SH-SY5Y (cell line): ENCODE measurements around the gene GUCY2D.

Experiments used
- GATA2 ChIP-seq: IDR thresholded peaks from 2 replicates; pipeline ENCODE4 v1.6.1; 2011; ENCODE audit warnings: mild to moderate bottlenecking, low read depth, low read length
- GATA3 ChIP-seq: IDR thresholded peaks from 2 replicates; pipeline ENCODE4 v1.6.1; 2011; ENCODE audit warnings: low read depth, mild to moderate bottlenecking, low read length, moderate library complexity

GUCY2D gene

DNA sequence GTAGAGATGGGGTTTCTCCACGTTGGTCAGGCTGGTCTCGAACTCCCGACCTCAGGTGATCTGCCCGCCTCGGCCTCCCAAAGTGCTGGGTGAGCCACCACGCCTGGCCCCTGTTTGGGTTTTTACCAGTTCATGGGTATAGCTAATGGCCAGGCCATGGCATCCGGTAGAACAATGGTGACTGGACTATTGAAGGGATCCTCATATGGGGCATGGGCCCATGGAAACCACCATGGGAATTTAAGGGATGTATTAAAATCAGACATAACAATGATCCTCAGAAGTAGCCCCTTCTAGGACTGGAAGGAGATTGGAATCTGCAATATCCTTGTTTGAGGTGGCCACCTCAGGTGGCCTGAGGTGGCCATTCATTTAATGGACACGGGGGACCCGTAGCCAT, 17.5 kb upstream of the GUCY2D start:
- TF ChIP-seq GATA2: no peak
- TF ChIP-seq GATA3: no peak

DNA sequence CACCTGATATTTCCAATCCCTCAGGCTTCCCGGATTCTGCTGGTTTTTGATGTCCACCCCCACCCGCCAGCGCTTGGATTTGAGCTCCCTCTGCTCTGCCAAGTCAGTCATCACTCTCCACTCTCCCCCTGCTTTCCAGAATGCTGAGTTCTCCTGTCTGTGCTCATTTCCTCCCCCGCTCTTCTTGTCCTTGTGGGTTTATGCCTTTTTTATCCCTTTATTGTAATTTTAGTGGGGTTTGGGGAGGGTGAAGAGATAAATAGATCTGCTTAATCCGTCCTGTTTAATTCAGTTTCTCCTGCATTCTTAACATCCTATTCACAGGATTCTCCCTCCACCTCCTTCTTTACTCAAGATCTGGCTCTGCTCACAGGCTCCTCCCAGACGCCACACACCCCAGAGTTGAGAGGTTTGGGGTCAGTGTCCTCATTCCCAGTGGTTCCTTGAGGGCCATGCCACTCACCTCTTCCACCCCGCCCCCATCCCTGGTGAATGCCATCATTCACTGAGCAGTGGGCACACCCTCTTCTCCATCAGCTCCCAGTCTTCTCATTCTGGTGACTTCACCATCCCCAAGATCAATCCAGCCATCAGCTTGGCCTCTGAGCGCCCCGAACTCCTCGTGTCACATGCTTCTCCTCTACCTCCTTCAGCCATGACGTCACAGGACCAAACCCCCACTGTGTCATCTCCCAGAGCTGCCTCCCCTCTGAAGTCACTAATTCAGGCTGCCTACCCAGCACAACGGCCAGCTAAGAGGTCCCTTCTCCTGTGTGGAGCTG, 15.1 kb upstream of the GUCY2D start:
- TF ChIP-seq GATA2 (no peak), GATA3 (no peak)

DNA sequence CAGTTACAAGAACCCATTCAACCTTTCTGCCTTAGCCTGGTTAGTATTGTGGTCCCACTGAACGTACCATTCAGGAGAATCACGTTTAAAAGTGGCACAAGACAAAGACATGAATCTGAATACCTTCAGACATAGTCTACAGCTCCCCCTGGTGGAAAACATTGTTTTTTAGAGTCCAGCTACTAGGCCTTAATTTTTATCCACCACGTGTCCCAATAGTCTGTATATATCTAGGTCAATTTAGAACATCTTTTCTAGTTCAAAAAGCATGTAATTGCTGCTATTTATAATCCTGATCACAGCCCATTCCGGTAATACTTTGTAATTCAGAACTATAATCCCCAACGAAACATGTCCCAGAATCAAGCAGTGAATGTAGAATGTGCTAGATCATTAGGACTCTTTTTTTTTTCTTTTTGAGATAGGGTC, 13.7 kb upstream of the GUCY2D start:
- TF ChIP-seq GATA2: no peak
- TF ChIP-seq GATA3: no peak

DNA sequence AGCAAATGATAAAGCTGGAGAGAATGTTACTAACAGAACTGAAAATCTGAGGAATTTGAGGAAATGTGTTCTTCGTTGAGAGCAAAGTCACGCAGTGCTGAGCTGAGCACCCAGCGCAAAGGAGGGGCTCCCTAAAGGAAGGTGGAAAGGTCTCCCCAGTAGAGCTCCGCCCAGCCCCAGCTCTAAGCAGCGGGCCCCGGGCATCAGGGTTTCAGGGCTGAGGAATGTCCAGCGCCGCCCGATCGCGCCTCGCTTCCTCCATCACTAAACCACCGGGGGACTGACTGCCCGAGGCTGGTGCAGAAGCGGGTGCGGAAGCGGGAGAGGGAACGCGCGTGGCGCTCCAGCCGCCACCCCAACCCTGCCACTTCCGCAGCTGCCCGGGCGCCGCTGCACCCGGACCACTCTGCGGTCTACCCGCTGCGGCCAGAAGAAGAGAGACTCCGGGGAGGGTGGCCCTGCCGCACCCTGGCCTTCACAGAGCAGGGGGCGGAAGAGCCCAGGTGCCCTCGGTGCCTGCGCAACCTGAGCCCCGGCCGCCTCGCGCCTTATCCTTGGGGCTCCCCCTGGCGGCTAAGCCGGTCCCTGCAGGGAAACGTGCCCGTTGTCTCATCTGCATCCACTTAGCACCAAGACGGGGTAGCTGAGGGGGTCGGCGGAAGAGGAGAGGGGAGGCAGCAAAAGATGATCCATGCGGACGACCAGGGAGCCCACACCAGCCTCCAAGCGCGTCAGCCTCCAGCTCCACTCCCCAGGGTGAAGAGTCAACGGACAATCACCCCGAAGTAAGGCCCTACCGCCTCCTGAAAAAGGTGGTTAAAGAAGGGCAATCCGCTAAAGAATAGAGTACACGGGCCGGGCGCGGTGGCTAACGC, 12.4 kb upstream of the GUCY2D start:
- TF ChIP-seq GATA3 (no peak), GATA2 (no peak)

DNA sequence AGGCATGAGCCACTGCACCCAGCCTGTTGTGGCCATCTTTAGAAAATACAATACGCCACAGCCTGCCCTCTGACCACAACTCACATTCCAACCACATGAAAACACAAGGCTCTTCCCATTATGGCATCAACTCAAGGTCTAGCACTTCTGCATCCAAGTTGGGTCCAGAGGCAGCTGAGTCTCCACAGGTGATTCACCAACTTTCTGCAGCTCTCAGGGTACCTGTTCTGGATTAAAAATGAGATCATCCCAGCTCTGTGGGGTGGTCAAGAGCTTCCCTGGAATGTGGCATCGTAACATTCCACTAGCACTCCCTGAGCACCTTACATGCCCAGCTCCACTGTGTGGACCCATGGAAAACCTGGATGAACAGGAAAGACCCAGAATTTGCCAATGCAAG, 9.9 kb upstream of the GUCY2D start:
- no peak for TF ChIP-seq GATA3
- no peak for TF ChIP-seq GATA2

DNA sequence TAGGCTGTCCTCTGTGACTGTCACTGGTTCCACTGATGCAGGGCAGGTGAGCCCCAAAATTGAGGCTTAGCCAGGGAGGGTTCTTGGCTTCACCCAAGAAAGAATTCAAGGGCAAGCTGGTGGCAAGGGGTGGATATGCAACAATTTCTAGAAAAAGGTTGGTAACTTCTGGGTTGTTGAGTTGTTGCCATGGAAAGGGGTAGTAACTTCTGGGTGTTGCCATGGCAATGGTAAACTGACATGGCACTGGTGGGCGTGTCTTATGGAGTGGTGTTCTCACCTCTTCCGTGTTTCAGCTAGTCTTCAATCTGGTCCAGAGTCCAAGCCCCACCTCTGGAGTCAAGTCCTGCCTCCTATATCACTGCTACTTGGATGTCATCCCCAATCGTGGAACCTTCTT, 9.5 kb upstream of the GUCY2D start:
- no peak for TF ChIP-seq GATA2
- no peak for TF ChIP-seq GATA3

DNA sequence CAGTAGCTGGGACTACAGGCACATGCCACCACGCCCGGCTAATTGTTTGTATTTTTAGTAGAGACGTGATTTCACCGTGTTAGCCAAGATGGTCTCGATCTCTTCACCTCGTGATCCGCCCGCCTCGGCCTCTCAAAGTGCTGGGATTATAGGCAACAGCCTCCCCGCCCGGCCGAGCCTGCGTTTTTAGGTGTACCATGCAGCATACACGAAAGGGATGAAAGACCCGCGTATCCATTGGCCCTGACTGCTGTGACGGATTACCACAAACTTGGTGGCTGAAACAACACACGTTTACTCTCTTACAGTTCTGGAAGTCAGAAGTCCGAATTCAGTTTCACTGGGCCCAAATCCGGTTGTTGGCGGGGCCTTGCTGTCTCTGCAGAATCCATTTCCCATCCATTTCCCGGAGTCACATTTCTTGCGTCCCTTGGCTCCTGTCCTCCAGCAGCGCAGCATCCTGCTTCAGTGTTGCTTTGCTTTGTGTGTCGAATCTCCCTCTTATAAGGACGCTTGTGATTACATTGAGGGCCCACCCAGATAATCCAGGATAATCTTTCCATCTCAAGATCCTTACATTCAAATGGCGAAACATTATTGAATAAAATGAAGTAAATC, 8.3 kb upstream of the GUCY2D start:
- TF ChIP-seq GATA3 (no peak), GATA2 (no peak)

DNA sequence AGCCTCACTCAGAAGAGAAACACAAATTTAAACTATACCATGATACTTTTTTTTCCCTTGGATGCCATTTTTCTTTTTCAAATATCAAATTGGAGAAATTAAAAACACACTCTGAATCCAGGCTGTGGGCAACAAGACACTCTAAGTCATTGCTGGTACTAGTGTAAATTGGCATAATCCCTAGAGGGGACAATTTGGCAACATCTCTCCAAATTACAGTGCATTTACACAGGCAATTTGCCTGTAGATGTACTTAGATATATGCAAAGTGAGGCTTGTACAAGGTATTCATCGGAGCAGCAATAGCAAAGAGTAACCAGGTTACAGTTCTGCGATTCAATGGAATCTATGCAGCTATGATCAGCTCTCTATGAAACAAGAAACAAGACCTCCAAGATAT, 6.7 kb upstream of the GUCY2D start:
- TF ChIP-seq GATA2 (no peak), GATA3 (no peak)

DNA sequence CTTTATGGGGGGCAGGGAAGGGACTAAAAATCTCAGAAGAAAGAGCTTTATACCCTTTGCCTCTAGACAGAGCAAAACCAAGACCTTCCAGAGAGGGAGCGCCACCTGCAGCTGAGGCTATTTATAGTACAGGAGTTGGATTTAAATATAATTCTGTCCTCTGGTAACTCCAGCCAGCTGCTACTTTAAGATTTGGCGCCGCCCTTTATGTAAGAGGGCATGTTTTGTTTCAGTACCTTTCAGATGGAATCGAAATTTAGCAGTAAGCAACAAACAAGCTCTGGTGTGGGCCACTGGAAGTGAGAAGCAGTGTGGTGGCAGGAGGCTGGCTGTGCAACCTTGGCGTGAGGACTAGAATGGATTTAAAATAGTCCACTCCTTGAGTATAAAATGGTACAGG, 5.2 kb upstream of the GUCY2D start:
- TF ChIP-seq GATA2: no peak
- TF ChIP-seq GATA3: no peak

DNA sequence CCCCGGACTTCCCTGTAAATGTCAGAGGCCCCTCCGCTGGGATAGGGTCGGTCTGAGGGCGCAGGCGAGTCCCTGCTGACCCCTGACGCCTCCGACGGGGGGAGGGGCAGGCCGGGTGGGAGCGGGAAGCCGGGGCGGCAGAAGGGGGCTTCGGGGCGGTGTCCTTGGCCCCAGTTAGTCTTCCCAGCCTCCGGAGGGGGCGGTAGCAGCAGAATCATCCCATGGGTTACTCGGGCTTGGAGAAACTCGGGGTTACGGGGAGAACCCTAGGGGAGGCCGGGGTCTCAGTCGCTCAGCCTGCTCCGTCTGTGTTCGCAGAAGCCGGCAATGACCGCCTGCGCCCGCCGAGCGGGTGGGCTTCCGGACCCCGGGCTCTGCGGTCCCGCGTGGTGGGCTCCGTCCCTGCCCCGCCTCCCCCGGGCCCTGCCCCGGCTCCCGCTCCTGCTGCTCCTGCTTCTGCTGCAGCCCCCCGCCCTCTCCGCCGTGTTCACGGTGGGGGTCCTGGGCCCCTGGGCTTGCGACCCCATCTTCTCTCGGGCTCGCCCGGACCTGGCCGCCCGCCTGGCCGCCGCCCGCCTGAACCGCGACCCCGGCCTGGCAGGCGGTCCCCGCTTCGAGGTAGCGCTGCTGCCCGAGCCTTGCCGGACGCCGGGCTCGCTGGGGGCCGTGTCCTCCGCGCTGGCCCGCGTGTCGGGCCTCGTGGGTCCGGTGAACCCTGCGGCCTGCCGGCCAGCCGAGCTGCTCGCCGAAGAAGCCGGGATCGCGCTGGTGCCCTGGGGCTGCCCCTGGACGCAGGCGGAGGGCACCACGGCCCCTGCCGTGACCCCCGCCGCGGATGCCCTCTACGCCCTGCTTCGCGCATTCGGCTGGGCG, 542 bp downstream of the GUCY2D start:
- TF ChIP-seq GATA3 (no peak), GATA2 (no peak)

DNA sequence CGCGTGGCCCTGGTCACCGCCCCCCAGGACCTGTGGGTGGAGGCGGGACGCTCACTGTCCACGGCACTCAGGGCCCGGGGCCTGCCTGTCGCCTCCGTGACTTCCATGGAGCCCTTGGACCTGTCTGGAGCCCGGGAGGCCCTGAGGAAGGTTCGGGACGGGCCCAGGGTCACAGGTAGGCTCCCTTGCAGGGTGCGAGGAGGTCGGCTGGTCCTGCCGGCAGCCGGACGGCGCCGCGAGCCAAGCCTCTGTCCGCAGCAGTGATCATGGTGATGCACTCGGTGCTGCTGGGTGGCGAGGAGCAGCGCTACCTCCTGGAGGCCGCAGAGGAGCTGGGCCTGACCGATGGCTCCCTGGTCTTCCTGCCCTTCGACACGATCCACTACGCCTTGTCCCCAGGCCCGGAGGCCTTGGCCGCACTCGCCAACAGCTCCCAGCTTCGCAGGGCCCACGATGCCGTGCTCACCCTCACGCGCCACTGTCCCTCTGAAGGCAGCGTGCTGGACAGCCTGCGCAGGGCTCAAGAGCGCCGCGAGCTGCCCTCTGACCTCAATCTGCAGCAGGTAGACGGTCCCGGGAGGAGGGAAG, 1.3 kb downstream of the GUCY2D start:
- TF ChIP-seq GATA3: no peak
- no peak for TF ChIP-seq GATA2

DNA sequence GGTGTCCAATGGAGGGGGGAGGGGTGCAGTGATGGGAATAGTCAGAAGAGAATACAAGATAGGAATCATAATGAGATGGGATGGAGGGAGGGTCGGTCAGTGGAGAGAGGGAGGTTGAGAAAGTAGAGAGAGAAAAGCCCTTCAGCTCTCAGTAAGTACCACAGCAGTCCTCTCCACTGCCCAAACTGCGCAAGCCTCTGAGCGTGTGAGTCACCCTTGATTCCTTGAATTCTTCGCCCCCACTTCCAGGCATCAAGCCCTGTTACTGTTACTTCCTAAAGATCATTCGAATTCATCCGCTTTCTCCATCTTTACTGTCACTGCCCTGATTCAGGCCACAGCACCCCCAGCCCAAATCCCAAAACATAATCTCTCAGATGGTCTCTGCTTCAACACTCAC, 2.5 kb downstream of the GUCY2D start:
- TF ChIP-seq GATA3 (no peak), GATA2 (no peak)

DNA sequence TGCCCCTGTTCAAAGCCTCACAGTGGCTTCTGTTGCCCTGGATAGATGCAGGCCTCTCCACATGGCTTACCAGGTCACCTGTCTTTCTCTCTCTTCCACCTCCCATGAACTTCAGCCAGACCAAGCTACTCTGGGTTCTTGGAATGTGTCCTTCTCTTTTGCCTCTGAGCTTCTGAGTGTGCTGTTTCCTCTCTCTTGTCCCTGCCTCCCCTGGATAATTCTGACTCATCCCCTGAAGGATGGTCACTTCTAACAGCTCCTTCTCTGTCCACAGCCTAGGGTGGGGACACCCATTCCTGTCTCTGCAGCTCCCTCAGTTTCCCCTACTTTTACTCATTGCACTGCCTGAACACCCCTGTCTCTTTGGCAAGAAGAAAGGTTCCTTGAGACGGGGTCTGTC, 2.9 kb downstream of the GUCY2D start:
- TF ChIP-seq GATA2: no peak
- no peak for TF ChIP-seq GATA3

DNA sequence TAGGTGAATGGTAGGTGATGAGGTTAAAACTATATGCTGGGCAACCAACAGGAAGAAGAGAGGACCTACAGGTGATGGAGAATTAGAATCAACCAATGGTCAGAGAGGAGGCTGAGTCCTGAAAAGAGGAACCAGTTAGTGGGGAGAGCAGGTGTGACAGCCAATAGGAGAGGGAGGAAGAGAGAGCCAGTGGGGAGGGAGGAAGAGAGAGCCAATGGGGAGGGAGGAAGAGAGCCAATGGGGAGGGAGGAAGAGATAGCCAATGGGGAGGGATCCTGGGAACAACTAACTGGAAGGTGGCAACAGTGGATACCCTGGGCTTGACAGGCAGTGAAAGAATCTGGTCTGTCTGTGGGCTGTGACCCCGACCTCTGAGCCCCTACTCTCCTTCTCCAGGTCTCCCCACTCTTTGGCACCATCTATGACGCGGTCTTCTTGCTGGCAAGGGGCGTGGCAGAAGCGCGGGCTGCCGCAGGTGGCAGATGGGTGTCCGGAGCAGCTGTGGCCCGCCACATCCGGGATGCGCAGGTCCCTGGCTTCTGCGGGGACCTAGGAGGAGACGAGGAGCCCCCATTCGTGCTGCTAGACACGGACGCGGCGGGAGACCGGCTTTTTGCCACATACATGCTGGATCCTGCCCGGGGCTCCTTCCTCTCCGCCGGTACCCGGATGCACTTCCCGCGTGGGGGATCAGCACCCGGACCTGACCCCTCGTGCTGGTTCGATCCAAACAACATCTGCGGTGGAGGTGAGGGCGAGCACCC, 3.7 kb downstream of the GUCY2D start:
- TF ChIP-seq GATA2 (no peak), GATA3 (no peak)
